Thoracic aorta (tissue), 2 donors: Measurements from ENCODE around the gene CTSA. TPM values are rescaled to one million over a fixed set of nuclear protein-coding genes. Genes with fewer than 3 reads are reported as not detected.

Source experiments
- ATAC-seq: fragments of 150-250 bp; one replicate; pipeline ENCODE4 v1.8.0; 2017; ENCODE audit warnings: low read depth; ENCODE audit not compliant: insufficient number of reproducible peaks, low FRiP score
- DNase-seq: peaks from one replicate; pipeline ENCODE4 v3.0.0-alpha.2; 2020; ENCODE audit warnings: low spot score
- H3K27ac ChIP-seq, 2 donors: fragments of 200-600 bp; sonication (generic); 1 replicate in 1 of 2; 2 replicates in 1 of 2; pipeline ENCODE4 v1.5.1; 2016; ENCODE audit warnings: mild to moderate bottlenecking in 2 of 2, moderate library complexity in 2 of 2
- H3K27me3 ChIP-seq: fragments of 200-600 bp; sonication (generic); replicated peaks from 2 replicates; pipeline ENCODE4 v1.6.0; 2016; ENCODE audit warnings: mild to moderate bottlenecking; ENCODE audit not compliant: insufficient read depth
- H3K36me3 ChIP-seq: fragments of 200-600 bp; sonication (generic); one replicate; pipeline ENCODE4 v1.5.1; 2016
- H3K4me1 ChIP-seq, 2 donors: fragments of 200-600 bp; sonication (generic); 1 replicate in 1 of 2; 2 replicates in 1 of 2; pipeline versions ENCODE4 v1.5.1 to v1.6.0; 2016; ENCODE audit warnings: low read depth in 2 of 2, mild to moderate bottlenecking in 1 of 2; ENCODE audit not compliant: control insufficient read depth in 1 of 2
- H3K4me3 ChIP-seq: fragments of 200-600 bp; sonication (generic); 2 replicates; pipeline ENCODE4 v1.5.1; 2016; ENCODE audit warnings: mild to moderate bottlenecking
- H3K9me3 ChIP-seq: fragments of 200-600 bp; sonication (generic); 2 replicates; pipeline ENCODE4 v1.5.1; 2016
- total RNA-seq, 2 donors: library from RNA; depleted of rRNA; stranded (reverse); fragments of >200 nt; gene quantifications; one replicate each; pipeline versions ENCODE4 v1.1.0 to v1.2.3, GENCODE V29; 2016
- TF ChIP-seq, protein P1 (sequence below): fragments of 200-600 bp; sonication (generic); IDR thresholded peaks from one replicate; pipeline ENCODE4 v1.5.1; 2019; ENCODE audit warnings: antibody characterized with exemption

Gene CTSA
- total RNA-seq, 2 donors from 2014 or later = 73.7 to 109 TPM

- TF ChIP-seq, protein P1, sequence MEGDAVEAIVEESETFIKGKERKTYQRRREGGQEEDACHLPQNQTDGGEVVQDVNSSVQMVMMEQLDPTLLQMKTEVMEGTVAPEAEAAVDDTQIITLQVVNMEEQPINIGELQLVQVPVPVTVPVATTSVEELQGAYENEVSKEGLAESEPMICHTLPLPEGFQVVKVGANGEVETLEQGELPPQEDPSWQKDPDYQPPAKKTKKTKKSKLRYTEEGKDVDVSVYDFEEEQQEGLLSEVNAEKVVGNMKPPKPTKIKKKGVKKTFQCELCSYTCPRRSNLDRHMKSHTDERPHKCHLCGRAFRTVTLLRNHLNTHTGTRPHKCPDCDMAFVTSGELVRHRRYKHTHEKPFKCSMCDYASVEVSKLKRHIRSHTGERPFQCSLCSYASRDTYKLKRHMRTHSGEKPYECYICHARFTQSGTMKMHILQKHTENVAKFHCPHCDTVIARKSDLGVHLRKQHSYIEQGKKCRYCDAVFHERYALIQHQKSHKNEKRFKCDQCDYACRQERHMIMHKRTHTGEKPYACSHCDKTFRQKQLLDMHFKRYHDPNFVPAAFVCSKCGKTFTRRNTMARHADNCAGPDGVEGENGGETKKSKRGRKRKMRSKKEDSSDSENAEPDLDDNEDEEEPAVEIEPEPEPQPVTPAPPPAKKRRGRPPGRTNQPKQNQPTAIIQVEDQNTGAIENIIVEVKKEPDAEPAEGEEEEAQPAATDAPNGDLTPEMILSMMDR = no peak
- ATAC-seq = no peak
- Histone ChIP-seq H3K4me1 (peaks cover 23 to 25% of the 10 kb centered on the region in 2 donors), H3K27me3 (no peaks in the 10 kb centered on the region), H3K27ac (no peak overlapping the region), H3K9me3 (no peaks in the 10 kb centered on the region), H3K36me3 (no peaks in the 10 kb centered on the region), H3K4me3 (no peak overlapping the region)
- DNase-seq = no peak
Measured at GRCh38 chr20:45859916-45860315, 31.2 kb upstream of the CTSA start.

- DNase-seq (no peak), ATAC-seq (no peak)
- H3K27me3 ChIP-seq = no peaks in the 10 kb centered on the region
- H3K27ac ChIP-seq = no peak overlapping the region
- peaks cover 16 to 17% of the 10 kb centered on the region in 2 donors for H3K4me1 ChIP-seq
- no peaks in the 10 kb centered on the region for H3K36me3 ChIP-seq
- no peaks in the 10 kb centered on the region for H3K9me3 ChIP-seq
- TF ChIP-seq, protein P1 = no peak
- H3K4me3 ChIP-seq = no peak overlapping the region
Measured at GRCh38 chr20:45860560-45861220, 30.4 kb upstream of the CTSA start.

- ATAC-seq (no peak), DNase-seq (no peak)
- no peaks in the 10 kb centered on the region for H3K27me3 ChIP-seq
- no peaks in the 10 kb centered on the region for H3K36me3 ChIP-seq
- no peaks in the 10 kb centered on the region for H3K9me3 ChIP-seq
- H3K27ac ChIP-seq = no peak overlapping the region
- H3K4me1 ChIP-seq = peaks cover 8 to 10% of the 10 kb centered on the region in 2 donors
- no peak overlapping the region for H3K4me3 ChIP-seq
- TF ChIP-seq, protein P1 = no peak
Measured at GRCh38 chr20:45861221-45862075, 29.7 kb upstream of the CTSA start.

- TF ChIP-seq, protein P1 = no peak
- ATAC-seq (no peak), DNase-seq (no peak)
- Histone ChIP-seq H3K9me3 (no peaks in the 10 kb centered on the region), H3K36me3 (no peaks in the 10 kb centered on the region), H3K4me1 (no peaks in the 10 kb centered on the region), H3K4me3 (no peak overlapping the region), H3K27me3 (no peaks in the 10 kb centered on the region), H3K27ac (no peak overlapping the region)
Measured at GRCh38 chr20:45863543-45864470, 27.3 kb upstream of the CTSA start.

- Histone ChIP-seq H3K27ac (no peak overlapping the region), H3K4me3 (no peak overlapping the region), H3K36me3 (no peaks in the 10 kb centered on the region), H3K9me3 (no peaks in the 10 kb centered on the region), H3K4me1 (no peaks in the 10 kb centered on the region), H3K27me3 (no peaks in the 10 kb centered on the region)
- TF ChIP-seq, protein P1 = no peak
- ATAC-seq (no peak), DNase-seq (no peak)
Measured at GRCh38 chr20:45866454-45866853, 24.7 kb upstream of the CTSA start.
